Large intestine (tissue), 3 donors: ENCODE measurements around the gene BMAL2. TPM values are rescaled to one million over a fixed set of nuclear protein-coding genes. Genes with fewer than 3 reads are reported as not detected.
A peak's percentile ranks its signal among the peaks of the same experiment; 100 is the strongest.

Experiments
- DNase-seq, 2 donors: peaks; one replicate each; pipeline versions ENCODE4 v3.0.0 to v3.0.0-alpha.2; 2013
- H3K27ac ChIP-seq: one replicate; pipeline ENCODE4 v1.5.1; 2013; ENCODE audit warnings: low read length
- H3K27me3 ChIP-seq: 2 replicates; pipeline ENCODE4 v1.6.1; 2013; ENCODE audit warnings: low read length; ENCODE audit not compliant: control insufficient read depth, insufficient read depth
- H3K36me3 ChIP-seq: 2 replicates; pipeline ENCODE4 v1.6.1; 2013; ENCODE audit warnings: low read length; ENCODE audit not compliant: control insufficient read depth, insufficient read depth
- H3K4me1 ChIP-seq: one replicate; pipeline ENCODE4 v1.6.1; 2013; ENCODE audit warnings: low read length; ENCODE audit not compliant: control insufficient read depth, insufficient read depth
- H3K4me3 ChIP-seq: one replicate; pipeline ENCODE4 v1.5.1; 2013; ENCODE audit warnings: low read length
- H3K9me3 ChIP-seq: one replicate; pipeline ENCODE4 v1.6.1; 2013; ENCODE audit warnings: mild to moderate bottlenecking, low read depth, low read length, moderate library complexity; ENCODE audit not compliant: control insufficient read depth
- WGBS: methylation state at CpG from one replicate; pipeline ENCODE4 v1.1.5; 2013; ENCODE audit warnings: low lambda C conversion rate; ENCODE audit not compliant: insufficient coverage; 5-methylcytosine and 5-hydroxymethylcytosine counted together
- polyA plus RNA-seq: library from polyadenylated mRNA; unstranded; fragments of 120-200 nt; gene quantifications from one replicate; pipeline ENCODE4 v1.2.1, GENCODE V29; 2013

BMAL2 gene
- polyA plus RNA-seq, 1 donor, result 6.5 TPM

DNA sequence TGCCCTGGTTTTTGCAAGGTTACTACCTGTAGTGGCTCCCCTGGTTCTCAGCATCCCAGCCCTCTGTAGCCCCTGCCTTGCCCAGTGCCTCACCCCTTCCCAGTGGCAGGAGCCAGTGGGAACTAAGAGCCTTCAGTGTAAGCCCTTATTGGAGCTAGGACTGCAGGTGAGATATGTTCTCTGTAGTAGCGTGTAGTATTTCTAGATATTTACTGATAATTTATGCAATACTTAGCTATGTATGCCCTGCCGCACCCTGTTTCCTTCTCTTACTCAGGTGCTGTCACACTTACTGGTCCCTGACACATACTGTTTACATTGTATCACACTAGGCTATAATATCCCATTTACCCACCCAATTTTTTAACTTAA lies 3.6 kb downstream of the BMAL2 start:
- Histone ChIP-seq H3K9me3 (no peaks in the 10 kb centered on the region), H3K36me3 (no peaks in the 10 kb centered on the region), H3K4me1 (peaks cover 5% of the 10 kb centered on the region), H3K4me3 (no peak overlapping the region), H3K27ac (no peak overlapping the region), H3K27me3 (peaks cover 15% of the 10 kb centered on the region)
- WGBS, result 60% methylated on average over 1 of the region's 2 CpGs
- peak; percentile 31 to 71 for DNase-seq

DNA sequence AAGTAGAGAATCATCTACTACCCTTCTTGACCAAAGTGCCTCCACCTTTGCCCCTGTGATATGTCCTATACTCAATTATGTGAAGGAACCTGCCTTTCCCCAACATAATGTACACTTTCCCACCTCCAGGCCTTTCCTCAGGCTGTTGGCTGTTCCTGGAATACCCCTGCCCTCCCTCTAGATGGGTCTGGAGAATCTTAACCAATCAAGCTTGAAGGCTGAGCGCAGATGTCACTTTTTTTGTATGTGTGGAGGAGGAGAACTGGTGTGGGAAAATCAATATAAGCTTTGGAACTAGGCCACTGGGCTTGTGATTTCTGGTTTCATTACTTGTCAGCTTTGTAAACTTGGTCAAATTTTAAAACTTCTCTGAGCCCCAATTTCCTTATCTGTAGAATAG lies 4.7 kb downstream of the BMAL2 start:
- H3K9me3 ChIP-seq, result no peaks in the 10 kb centered on the region
- no CpG with 5 or more reads among the region's 1 CpG for WGBS
- peaks cover 2% of the 10 kb centered on the region for H3K4me1 ChIP-seq
- H3K27ac ChIP-seq, result no peak overlapping the region
- no peak overlapping the region for H3K4me3 ChIP-seq
- no peaks in the 10 kb centered on the region for H3K36me3 ChIP-seq
- peaks cover 10% of the 10 kb centered on the region for H3K27me3 ChIP-seq
- peak in 1 of 2 donors; percentile 9 for DNase-seq

DNA sequence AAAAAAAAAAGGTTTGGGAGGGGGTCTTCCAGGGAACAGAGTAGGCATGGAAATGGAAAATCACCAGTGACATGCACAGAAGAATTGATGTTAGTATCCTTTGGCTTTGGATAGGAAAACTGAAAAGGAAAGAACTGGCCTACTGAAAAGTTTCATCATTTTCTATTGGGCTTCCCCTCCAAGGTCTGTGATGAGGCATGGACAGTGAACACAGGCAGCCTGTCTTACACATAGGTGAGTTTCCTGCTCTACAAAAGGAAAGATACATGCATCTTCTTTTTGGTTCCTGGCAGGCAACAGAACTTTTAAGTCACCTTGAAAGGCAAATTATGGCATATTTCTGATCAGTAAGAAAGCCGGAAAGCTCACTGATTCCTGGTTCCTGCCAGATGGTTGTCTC lies 5.8 kb downstream of the BMAL2 start:
- H3K4me3 ChIP-seq, result no peak overlapping the region
- peaks cover 6% of the 10 kb centered on the region for H3K27me3 ChIP-seq
- no peak for DNase-seq
- H3K4me1 ChIP-seq, result no peaks in the 10 kb centered on the region
- H3K9me3 ChIP-seq, result no peaks in the 10 kb centered on the region
- H3K36me3 ChIP-seq, result no peaks in the 10 kb centered on the region
- no peak overlapping the region for H3K27ac ChIP-seq
- no CpG with 5 or more reads among the region's 1 CpG for WGBS

DNA sequence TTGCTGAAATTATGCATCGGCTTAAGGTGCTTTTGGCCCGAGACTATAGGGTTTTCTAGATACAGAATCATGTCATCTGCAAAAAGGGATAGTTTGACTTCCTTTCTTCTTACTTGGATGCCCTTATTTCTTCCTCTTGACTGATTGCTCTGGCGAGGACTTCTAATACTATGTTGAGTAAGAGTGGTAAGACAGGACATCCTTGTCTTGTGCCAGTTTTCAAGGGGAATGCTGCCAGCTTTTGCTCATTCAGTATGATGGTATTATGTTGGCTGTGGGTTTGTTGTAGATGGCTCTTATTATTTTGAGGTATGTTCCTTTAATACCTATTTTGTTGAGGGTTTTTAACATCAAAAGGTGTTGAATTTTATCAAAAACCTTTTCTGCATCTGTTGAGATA lies 8.3 kb downstream of the BMAL2 start:
- no peaks in the 10 kb centered on the region for H3K4me1 ChIP-seq
- WGBS, result 100% methylated on average over 1 of the region's 3 CpGs
- DNase-seq, result no peak

DNA sequence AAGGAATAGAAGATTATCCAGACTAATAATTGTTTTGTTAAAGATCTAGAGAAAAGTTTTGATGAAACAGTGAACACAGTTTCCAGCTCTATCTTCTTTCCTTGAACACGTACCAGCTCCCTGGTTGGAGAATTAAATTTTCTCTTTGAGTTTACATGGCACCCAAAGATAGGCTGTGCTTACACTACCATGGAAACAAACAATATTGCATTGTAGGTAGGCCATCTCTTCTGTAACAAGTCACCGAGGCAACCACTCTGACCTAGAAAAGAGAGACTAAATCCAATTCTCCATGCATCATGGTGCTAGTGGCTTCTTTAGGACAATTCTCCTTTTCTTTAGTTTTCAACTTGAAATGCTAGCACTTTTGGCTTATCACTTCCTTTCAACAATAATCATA lies 9.9 kb downstream of the BMAL2 start:
- Histone ChIP-seq H3K36me3 (no peaks in the 10 kb centered on the region), H3K4me1 (no peaks in the 10 kb centered on the region), H3K27ac (no peak overlapping the region), H3K27me3 (no peaks in the 10 kb centered on the region), H3K4me3 (no peak overlapping the region), H3K9me3 (no peaks in the 10 kb centered on the region)
- DNase-seq, result no peak
- no CpG with 5 or more reads among the region's 2 CpGs for WGBS

More for the DNA sequence above, 8.3 kb downstream of the BMAL2 start:
- H3K27me3 ChIP-seq, result no peaks in the 10 kb centered on the region
- H3K27ac ChIP-seq, result no peak overlapping the region
- H3K4me3 ChIP-seq, result no peak overlapping the region
- H3K36me3 ChIP-seq, result no peaks in the 10 kb centered on the region
- H3K9me3 ChIP-seq, result no peaks in the 10 kb centered on the region

DNA sequence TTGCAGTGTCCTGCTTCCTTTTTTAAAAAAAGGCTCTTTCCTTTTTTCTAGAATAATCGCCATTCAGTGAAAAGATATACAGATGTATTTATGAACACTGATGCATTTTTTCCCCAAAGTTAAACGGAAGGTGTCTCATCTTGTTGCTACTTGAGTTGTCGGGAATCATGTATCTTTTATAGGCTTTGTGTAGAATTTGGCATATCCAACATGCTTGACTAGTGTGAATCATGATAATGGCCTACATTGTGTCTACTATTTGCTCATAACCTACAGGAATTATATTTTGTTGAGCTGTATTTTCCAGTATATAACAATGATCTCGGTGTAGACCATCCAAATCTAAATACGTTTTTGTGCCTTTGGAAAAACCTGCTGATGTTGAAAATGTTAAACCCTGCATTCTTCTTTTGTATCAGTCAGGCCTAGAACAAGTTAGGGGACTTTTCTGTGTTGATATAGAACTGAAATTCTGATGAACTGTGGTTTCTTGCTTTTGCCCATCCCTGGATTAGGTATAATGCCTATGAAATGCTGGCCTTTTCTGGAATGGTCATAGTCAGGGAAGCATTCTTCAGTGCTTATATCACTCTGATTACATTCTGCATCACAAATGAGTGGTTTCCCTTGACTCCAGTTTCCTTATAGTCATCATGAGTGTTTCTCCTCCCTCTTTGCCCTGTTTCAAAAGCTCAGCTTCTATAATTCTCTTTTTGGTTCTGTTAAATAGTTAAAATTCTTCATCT lies 10.8 kb downstream of the BMAL2 start:
- WGBS, result no CpG with 5 or more reads among the region's 5 CpGs
- H3K27ac ChIP-seq, result no peak overlapping the region

DNA sequence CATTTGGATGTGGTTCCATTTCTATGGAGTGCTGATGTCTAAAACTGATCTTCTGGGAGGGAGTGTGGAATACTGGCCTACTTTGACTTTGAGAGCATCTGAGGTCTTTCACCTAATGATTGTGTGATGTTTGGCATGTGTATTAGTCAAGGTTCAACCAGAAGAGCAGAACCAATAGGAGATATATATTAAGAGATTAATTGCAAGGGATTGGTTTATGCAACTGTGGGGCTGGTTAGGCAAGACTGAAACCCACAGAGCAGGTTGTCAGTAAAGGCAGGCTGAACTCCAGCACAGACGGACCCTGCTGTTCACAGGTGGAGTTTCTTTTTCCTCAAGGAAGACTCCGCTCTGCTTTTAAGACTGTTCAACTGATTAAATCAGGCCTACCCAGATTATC lies 11.6 kb downstream of the BMAL2 start:
- Histone ChIP-seq H3K36me3 (no peaks in the 10 kb centered on the region), H3K9me3 (no peaks in the 10 kb centered on the region), H3K4me3 (no peak overlapping the region), H3K27me3 (no peaks in the 10 kb centered on the region), H3K27ac (no peak overlapping the region), H3K4me1 (no peaks in the 10 kb centered on the region)
- WGBS, result no CpG with 5 or more reads among the region's 2 CpGs
- DNase-seq, result no peak

More for the DNA sequence above, 10.8 kb downstream of the BMAL2 start:
- DNase-seq, result no peak
- H3K27me3 ChIP-seq, result no peaks in the 10 kb centered on the region
- no peaks in the 10 kb centered on the region for H3K9me3 ChIP-seq
- H3K4me3 ChIP-seq, result no peak overlapping the region
- H3K36me3 ChIP-seq, result no peaks in the 10 kb centered on the region
- no peaks in the 10 kb centered on the region for H3K4me1 ChIP-seq

DNA sequence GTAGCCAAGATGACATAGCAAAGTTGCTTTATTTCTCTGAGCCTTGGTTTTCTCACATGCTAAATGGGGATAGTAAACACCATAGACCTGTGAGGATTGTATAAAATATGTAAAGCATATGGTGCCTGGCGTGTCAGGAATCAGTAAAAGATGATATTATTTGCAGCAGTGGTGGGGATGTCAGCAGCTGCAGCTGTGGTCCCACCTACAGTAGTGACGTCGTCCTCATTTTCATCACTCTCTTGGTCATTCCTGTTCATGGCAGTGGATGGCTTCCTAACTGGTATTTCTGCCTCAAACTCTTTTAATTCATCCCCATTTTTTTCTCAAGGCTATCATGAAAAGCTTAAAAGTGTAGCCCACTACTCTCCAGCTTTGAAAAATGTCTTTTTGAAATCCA lies 12.1 kb downstream of the BMAL2 start:
- Histone ChIP-seq H3K27me3 (no peaks in the 10 kb centered on the region), H3K9me3 (no peaks in the 10 kb centered on the region), H3K36me3 (no peaks in the 10 kb centered on the region), H3K4me3 (no peak overlapping the region), H3K4me1 (no peaks in the 10 kb centered on the region), H3K27ac (no peak overlapping the region)
- WGBS, result 80% methylated on average over 1 of the region's 3 CpGs
- no peak for DNase-seq

DNA sequence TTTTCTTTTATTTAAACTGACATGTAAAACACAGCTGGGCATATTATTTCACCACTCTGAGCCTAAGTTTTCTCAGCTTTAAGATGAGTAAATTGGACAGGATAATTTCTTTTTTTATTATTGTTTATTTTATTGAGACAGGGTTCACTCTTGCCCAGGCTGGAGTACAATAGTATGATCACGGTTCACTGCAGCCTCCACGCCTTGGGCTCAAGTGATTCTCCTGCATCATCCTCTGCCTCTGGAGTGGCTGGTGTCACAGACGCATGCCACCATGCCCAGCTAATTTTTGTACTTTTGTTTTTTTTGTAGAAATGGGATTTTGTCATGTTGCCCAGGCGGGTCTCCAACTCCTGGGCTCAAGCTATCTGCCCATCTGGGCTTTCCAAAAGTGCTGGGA lies 12.7 kb downstream of the BMAL2 start:
- no peaks in the 10 kb centered on the region for H3K4me1 ChIP-seq
- no peak overlapping the region for H3K4me3 ChIP-seq
- no peaks in the 10 kb centered on the region for H3K27me3 ChIP-seq
- no CpG with 5 or more reads among the region's 4 CpGs for WGBS
- H3K9me3 ChIP-seq, result no peaks in the 10 kb centered on the region
- H3K27ac ChIP-seq, result no peak overlapping the region
- DNase-seq, result no peak
- no peaks in the 10 kb centered on the region for H3K36me3 ChIP-seq

DNA sequence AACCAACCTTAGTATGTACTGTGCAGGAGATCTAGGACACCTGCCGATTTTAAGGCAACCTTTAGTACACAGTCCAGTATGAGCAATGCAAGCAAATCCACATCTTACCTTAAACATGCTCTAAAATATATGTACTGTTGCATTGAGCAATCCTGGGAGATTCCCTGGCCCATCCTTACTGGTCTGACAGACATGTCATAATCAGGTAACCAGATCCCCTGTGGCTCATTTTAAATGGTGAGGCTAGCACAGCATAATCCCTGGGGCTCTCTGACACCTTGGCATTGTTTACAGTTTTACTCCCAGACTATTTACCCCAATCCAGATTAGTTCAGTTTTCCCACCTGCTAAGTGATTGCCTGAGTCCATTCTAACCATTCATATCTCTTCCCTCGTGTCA lies 15.1 kb downstream of the BMAL2 start:
- DNase-seq, result no peak
- no peak overlapping the region for H3K4me3 ChIP-seq
- no peaks in the 10 kb centered on the region for H3K4me1 ChIP-seq
- H3K9me3 ChIP-seq, result no peaks in the 10 kb centered on the region
- WGBS, result no CpG with 5 or more reads among the region's 2 CpGs
- H3K27ac ChIP-seq, result no peak overlapping the region
- H3K27me3 ChIP-seq, result no peaks in the 10 kb centered on the region
- no peaks in the 10 kb centered on the region for H3K36me3 ChIP-seq

DNA sequence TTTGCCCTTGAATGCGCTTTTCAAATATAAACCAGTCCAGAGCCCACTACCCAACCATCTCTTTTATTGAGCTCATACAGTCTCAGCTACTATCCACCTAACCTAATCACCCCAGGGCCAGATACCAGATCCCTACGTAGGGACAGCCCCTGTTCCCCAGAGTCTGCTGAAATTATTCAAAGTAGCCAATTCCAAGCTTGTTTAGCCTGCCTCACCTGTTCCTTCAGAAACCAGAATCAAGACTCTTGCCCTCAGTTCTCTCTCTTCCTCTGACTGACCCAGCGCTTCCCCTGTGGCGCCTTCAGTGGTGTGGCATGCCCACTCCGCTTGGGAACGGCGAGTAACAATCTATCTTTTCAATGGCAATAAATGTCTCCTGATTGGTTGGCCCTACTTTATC lies 18.8 kb downstream of the BMAL2 start:
- no peaks in the 10 kb centered on the region for H3K36me3 ChIP-seq
- no peaks in the 10 kb centered on the region for H3K9me3 ChIP-seq
- no peak for DNase-seq
- H3K4me1 ChIP-seq, result no peaks in the 10 kb centered on the region
- no peak overlapping the region for H3K4me3 ChIP-seq
- H3K27ac ChIP-seq, result no peak overlapping the region
- no peaks in the 10 kb centered on the region for H3K27me3 ChIP-seq
- no CpG with 5 or more reads among the region's 7 CpGs for WGBS
